OCI-LY3 (cell line): Measurements from ENCODE around the gene YPEL4.

ENCODE experiments used
- EZH2phosphoT487 ChIP-seq: fragments of 200-600 bp; shearing (Covaris generic); IDR thresholded peaks from 2 replicates; pipeline ENCODE4 v1.6.1; 2018; ENCODE audit warnings: antibody characterized with exemption, mixed run types, low read depth
- TF ChIP-seq, protein P1 (sequence below): fragments of 200-600, 300-600 bp; sonication (generic); IDR thresholded peaks from 2 replicates; pipeline ENCODE4 v1.5.1; 2014; ENCODE audit warnings: antibody characterized with exemption, low read length, low read depth

DNA sequence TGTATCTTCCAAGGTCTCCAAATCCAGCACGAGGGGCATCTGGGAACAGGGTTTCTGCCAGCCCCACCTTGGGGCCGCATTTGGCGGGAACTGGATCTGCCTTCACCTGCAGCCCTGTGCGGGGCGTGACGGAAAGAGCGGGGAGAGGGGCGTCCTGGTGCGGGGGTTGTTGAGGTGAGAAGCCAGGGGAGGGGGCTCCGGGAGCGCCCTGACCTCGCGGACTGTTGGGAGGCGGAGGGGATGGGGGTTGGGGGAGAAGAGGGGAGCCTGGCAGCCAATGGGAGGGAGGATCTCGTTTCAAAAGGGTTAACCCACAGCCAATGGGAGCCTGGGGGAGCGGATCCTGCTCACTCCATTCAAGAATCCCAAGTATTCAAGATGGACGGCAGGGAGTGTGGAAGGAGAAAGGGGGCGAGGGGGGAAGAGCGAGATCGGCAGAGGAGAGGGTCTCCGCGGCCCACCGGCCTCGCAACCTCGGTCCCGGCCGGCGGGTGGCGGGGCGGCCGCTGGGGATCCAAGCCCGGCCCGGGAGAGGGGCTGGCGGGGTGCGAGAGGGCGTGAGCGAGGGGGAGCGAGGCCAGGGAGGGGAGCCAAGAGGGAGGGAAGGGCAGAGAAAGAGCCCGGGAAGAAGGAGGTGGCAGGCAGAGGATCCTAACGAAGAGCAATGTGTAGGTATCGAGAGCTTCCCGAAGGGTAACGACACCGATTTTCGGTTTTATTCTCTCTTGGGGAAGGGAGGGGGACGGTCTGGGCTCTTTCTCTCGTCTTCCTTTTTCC lies 11.5 kb downstream of the YPEL4 start:
- TF ChIP-seq, protein P1, sequence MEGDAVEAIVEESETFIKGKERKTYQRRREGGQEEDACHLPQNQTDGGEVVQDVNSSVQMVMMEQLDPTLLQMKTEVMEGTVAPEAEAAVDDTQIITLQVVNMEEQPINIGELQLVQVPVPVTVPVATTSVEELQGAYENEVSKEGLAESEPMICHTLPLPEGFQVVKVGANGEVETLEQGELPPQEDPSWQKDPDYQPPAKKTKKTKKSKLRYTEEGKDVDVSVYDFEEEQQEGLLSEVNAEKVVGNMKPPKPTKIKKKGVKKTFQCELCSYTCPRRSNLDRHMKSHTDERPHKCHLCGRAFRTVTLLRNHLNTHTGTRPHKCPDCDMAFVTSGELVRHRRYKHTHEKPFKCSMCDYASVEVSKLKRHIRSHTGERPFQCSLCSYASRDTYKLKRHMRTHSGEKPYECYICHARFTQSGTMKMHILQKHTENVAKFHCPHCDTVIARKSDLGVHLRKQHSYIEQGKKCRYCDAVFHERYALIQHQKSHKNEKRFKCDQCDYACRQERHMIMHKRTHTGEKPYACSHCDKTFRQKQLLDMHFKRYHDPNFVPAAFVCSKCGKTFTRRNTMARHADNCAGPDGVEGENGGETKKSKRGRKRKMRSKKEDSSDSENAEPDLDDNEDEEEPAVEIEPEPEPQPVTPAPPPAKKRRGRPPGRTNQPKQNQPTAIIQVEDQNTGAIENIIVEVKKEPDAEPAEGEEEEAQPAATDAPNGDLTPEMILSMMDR: no peak
- TF ChIP-seq EZH2phosphoT487: no peak
